GM19452 (cell line): Measurements from ENCODE around the gene KIF26B.

Experiments used
- ATAC-seq: cut with Tn5 transposase; IDR thresholded peaks from one replicate; pipeline ENCODE4 v1.9.1; 2021; ENCODE audit not compliant: unreplicated experiment

The KIF26B gene

GRCh38 chr1:245205864-245206263, 51.1 kb downstream of the KIF26B start:
- ATAC-seq, result no peak

GRCh38 chr1:245207056-245207638, 52.4 kb downstream of the KIF26B start:
- ATAC-seq, result no peak

GRCh38 chr1:245207801-245208200, 53.0 kb downstream of the KIF26B start:
- no peak for ATAC-seq

- no peak for ATAC-seq
Observed at GRCh38 chr1:245209658-245210435, 55.1 kb downstream of the KIF26B start.

- no peak for ATAC-seq
Observed at GRCh38 chr1:245211035-245211749, 56.4 kb downstream of the KIF26B start.

GRCh38 chr1:245211761-245212160, 57.0 kb downstream of the KIF26B start:
- ATAC-seq, result no peak

GRCh38 chr1:245212221-245212710, 57.5 kb downstream of the KIF26B start:
- no peak for ATAC-seq

GRCh38 chr1:245213066-245213831, 58.5 kb downstream of the KIF26B start:
- no peak for ATAC-seq

- ATAC-seq, result no peak
Observed at GRCh38 chr1:245215071-245215470, 60.3 kb downstream of the KIF26B start.

GRCh38 chr1:245216366-245217115, 61.8 kb downstream of the KIF26B start:
- no peak for ATAC-seq

GRCh38 chr1:245217853-245218608, 63.2 kb downstream of the KIF26B start:
- no peak for ATAC-seq

- no peak for ATAC-seq
Observed at GRCh38 chr1:245220381-245220985, 65.7 kb downstream of the KIF26B start.

GRCh38 chr1:245221805-245222204, 67.0 kb downstream of the KIF26B start:
- ATAC-seq, result no peak

GRCh38 chr1:245222931-245223595, 68.3 kb downstream of the KIF26B start:
- ATAC-seq, result no peak

GRCh38 chr1:245225322-245226202, 70.8 kb downstream of the KIF26B start:
- no peak for ATAC-seq

GRCh38 chr1:245226203-245226499, 71.4 kb downstream of the KIF26B start:
- ATAC-seq, result no peak

GRCh38 chr1:245229051-245229450, 74.3 kb downstream of the KIF26B start:
- ATAC-seq, result no peak

- no peak for ATAC-seq
Observed at GRCh38 chr1:245232931-245233330, 78.1 kb downstream of the KIF26B start.
